Fibroblast of lung (primary cell): ENCODE measurements around the gene SALL3. TPM values are rescaled to one million over a fixed set of nuclear protein-coding genes. Genes with fewer than 3 reads are reported as not detected.

Experiments
- DNase-seq, 2 donors: peaks; one replicate each; pipeline versions ENCODE4 v3.0.0 to v3.0.0-alpha.2; 2010; ENCODE audit warnings: low read depth in 2 of 2
- H2AFZ ChIP-seq: 2 replicates; pipeline ENCODE4 v1.5.1; 2012; ENCODE audit warnings: low read length, control low read depth, inconsistent platforms
- H3K27ac ChIP-seq: 2 replicates; pipeline ENCODE4 v1.5.1; 2011; ENCODE audit warnings: low read length, control low read depth; ENCODE audit not compliant: insufficient read depth
- H3K27me3 ChIP-seq: 2 replicates; pipeline ENCODE4 v1.5.1; 2011; ENCODE audit warnings: mild to moderate bottlenecking, low read length; ENCODE audit not compliant: control insufficient read depth, insufficient read depth
- H3K36me3 ChIP-seq: 2 replicates; pipeline ENCODE4 v1.5.1; 2011; ENCODE audit warnings: low read length; ENCODE audit not compliant: control insufficient read depth, insufficient read depth
- H3K4me1 ChIP-seq: 2 replicates; pipeline ENCODE4 v1.5.1; 2011; ENCODE audit warnings: low read length; ENCODE audit not compliant: control insufficient read depth, insufficient read depth; ENCODE audit errors: extremely low read depth
- H3K4me2 ChIP-seq: 2 replicates; pipeline ENCODE4 v1.5.1; 2011; ENCODE audit warnings: low read length, control low read depth; ENCODE audit not compliant: insufficient read depth; ENCODE audit errors: extremely low read depth
- H3K4me3 ChIP-seq, 4 experiments: fragments of 200-600 bp in 1 of 4; sonication (generic) in 1 of 4; replicated peaks in 1 of 4; 2 replicates each; pipeline ENCODE4 v1.5.1; 2011 to 2016; ENCODE audit warnings: low read length in 4 of 4, low read depth in 3 of 4, mild to moderate bottlenecking in 3 of 4, control low read depth in 2 of 4, inconsistent platforms in 1 of 4, mixed read lengths in 1 of 4; ENCODE audit not compliant: insufficient read depth in 1 of 4; ENCODE audit errors: control extremely low read depth in 1 of 4
- H3K79me2 ChIP-seq: 2 replicates; pipeline ENCODE4 v1.5.1; 2012; ENCODE audit warnings: mild to moderate bottlenecking, low read length, inconsistent platforms; ENCODE audit not compliant: control insufficient read depth, insufficient read depth
- H3K9ac ChIP-seq: 2 replicates; pipeline ENCODE4 v1.5.1; 2011; ENCODE audit warnings: mild to moderate bottlenecking, low read length, control low read depth; ENCODE audit not compliant: insufficient read depth
- H3K9me3 ChIP-seq: 2 replicates; pipeline ENCODE4 v1.5.1; 2012; ENCODE audit warnings: low read depth, low read length; ENCODE audit not compliant: control insufficient read depth, insufficient read depth
- H4K20me1 ChIP-seq: 2 replicates; pipeline ENCODE4 v1.5.1; 2011; ENCODE audit warnings: low read length; ENCODE audit not compliant: control insufficient read depth, insufficient read depth; ENCODE audit errors: extremely low read depth
- CTCF ChIP-seq, 2 donors: IDR thresholded peaks in 1 of 2; conservative IDR thresholded peaks in 1 of 2; 1 replicate in 1 of 2; 2 replicates in 1 of 2; pipeline ENCODE4 v1.5.1; 2011 to 2012; ENCODE audit warnings: low read length in 2 of 2, control low read depth in 1 of 2, inconsistent platforms in 1 of 2, low read depth in 1 of 2, mild to moderate bottlenecking in 1 of 2
- EZH2 ChIP-seq: IDR thresholded peaks from 2 replicates; pipeline ENCODE4 v1.5.1; 2012; ENCODE audit warnings: low read length, control low read depth, mild to moderate bottlenecking; ENCODE audit errors: missing control alignments
- polyA plus RNA-seq, 2 donors: library from polyadenylated mRNA; depleted of rRNA in 1 of 2; stranded (reverse) in 1 of 2; unstranded in 1 of 2; fragments of >200 nt; gene quantifications; 2 replicates each; pipeline ENCODE4 v1.2.1, GENCODE V29; 2011 to 2012; ENCODE audit warnings: missing spikeins in 1 of 2
- total RNA-seq: library from RNA; depleted of rRNA; stranded (reverse); fragments of >200 nt; gene quantifications from 2 replicates; pipeline ENCODE4 v1.2.1, GENCODE V29; 2014

Gene SALL3
- total and polyA plus RNA-seq, 2 donors (not counting 1 experiment from before 2014, with no cell fraction given): not detected

DNA sequence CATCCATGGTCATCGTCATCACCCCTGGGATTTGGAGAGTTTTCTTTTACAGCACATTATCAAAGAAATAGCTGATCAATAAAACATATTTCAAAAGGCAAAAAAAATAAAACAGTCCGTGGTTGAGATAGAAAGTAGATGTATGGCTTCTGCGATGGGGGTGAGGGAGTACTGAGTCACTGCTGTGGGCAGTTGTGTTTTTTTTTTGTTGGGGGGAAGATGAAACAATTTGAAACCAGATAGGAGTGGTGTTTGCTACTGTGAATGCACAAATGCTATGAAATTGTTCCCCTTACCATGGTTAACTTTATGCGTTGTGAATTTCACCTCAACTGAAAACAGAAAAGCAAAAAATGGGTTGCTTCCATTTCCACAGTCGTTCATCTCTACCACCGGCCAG is 11.9 kb upstream of the SALL3 start:
- H3K36me3 ChIP-seq: no peaks in the 10 kb centered on the region
- no peak for TF ChIP-seq CTCF (conservative IDR thresholded peaks at IDR 0.05 in 1 of 2, IDR thresholded peaks at IDR 0.05 in 1 of 2; ENCODE audit: low read depth in 1 of 2, low read length in 2 of 2)
- H3K4me2 ChIP-seq: no peak overlapping the region
- no peak overlapping the region for H3K9ac ChIP-seq
- no peaks in the 10 kb centered on the region for H3K9me3 ChIP-seq
- DNase-seq: no peak
- H4K20me1 ChIP-seq: no peaks in the 10 kb centered on the region
- no peaks in the 10 kb centered on the region for H3K27me3 ChIP-seq
- no peak overlapping the region for H3K4me3 ChIP-seq
- no peak overlapping the region for H2AFZ ChIP-seq
- no peaks in the 10 kb centered on the region for H3K79me2 ChIP-seq
- no peaks in the 10 kb centered on the region for H3K4me1 ChIP-seq
- no peak overlapping the region for H3K27ac ChIP-seq

- Histone ChIP-seq H3K36me3 (no peaks in the 10 kb centered on the region), H2AFZ (no peak overlapping the region), H3K79me2 (no peaks in the 10 kb centered on the region), H3K9ac (no peak overlapping the region), H4K20me1 (no peaks in the 10 kb centered on the region), H3K27me3 (no peaks in the 10 kb centered on the region), H3K4me2 (no peak overlapping the region), H3K4me1 (no peaks in the 10 kb centered on the region), H3K9me3 (no peaks in the 10 kb centered on the region), H3K4me3 (no peak overlapping the region), H3K27ac (no peak overlapping the region)
- TF ChIP-seq CTCF (conservative IDR thresholded peaks at IDR 0.05 in 1 of 2, IDR thresholded peaks at IDR 0.05 in 1 of 2; ENCODE audit: low read depth in 1 of 2, low read length in 2 of 2): no peak
- TF ChIP-seq EZH2: no peak
- no peak for DNase-seq
Observed at GRCh38 chr18:78969574-78970315, 9.9 kb upstream of the SALL3 start.

GRCh38 chr18:78970774-78971333 is 8.8 kb upstream of the SALL3 start:
- no peak for TF ChIP-seq EZH2
- Histone ChIP-seq H3K9ac (no peak overlapping the region), H4K20me1 (no peaks in the 10 kb centered on the region), H3K79me2 (no peaks in the 10 kb centered on the region), H3K4me2 (no peak overlapping the region), H3K4me3 (no peak overlapping the region), H3K27ac (no peak overlapping the region), H3K9me3 (no peaks in the 10 kb centered on the region), H3K27me3 (peaks cover 4% of the 10 kb centered on the region), H2AFZ (no peak overlapping the region), H3K36me3 (no peaks in the 10 kb centered on the region), H3K4me1 (no peaks in the 10 kb centered on the region)
- DNase-seq: no peak
